Measurements from ENCODE around the gene CDK14.
A peak's percentile ranks its signal among the peaks of the same experiment; 100 is the strongest.
"Not testable (repeated sequence)": the region's sequence is repeated elsewhere in the genome, so short reads cannot be mapped to it uniquely, and the experiment has no call there.

The CDK14 gene

DNA sequence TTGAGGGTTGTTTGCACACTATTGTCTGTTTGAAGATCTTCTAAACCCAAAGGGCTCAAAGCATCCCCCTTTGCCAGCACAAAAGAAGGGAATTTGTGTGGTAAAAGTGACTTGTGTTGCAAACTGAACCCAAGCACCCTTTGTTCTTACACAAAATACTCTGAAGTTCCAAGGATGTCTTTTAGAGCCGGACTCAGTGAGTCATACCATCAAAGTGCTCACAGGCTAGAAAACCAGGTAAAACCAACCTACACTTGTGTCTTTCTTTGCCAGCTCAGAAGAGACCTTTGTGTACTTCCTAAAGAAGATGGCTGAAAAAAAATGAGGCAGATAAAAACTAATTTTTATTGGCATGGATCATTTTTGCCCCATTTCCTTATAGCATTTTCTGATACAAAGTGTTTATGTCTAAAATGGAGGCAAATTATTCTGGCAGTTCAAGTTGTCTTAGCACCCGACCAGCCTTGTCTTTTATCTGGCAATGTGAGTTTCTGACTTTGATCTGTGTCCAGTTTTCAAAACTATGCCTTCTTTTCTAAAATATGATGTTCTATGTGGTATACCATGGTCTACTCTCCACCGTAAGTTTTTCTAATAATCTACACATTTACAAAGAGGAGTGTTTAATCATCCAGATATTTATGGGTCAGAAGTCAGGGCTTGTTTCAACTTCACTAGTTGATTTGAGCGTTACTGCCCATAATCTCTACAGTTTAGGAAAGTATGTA, 539.7 kb downstream of the CDK14 start:
- DNase-seq: no peak

DNA sequence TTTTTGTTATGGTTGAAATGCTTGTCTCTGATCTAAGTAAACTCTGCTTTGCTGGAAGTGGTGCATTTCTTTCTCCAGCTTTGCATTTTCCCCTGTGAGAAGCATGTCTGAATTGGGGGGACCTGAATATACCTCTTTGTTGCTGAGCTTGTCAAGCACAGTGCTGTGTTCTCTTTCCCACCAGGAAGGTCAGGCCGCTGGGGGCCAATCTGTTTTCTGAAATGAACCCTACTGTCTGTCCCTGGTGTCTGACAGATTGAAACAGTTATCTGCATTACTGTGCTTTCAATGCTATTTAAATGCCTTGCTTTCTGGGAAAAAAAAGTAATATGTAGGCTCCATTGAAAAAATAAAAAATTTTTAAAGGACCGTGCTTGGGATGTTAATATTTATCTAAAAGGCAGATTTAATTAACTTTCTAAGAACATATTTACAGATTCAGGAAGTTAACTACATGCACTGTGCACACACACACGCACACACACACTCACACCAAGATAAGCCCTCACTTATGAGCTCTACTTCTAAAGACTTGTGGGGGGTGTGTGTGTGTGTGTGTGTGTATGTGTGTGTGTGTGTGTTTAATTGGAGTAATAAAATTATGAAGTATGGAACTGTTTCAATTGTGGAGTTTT, 541.1 kb downstream of the CDK14 start:
- no peak for DNase-seq

DNA sequence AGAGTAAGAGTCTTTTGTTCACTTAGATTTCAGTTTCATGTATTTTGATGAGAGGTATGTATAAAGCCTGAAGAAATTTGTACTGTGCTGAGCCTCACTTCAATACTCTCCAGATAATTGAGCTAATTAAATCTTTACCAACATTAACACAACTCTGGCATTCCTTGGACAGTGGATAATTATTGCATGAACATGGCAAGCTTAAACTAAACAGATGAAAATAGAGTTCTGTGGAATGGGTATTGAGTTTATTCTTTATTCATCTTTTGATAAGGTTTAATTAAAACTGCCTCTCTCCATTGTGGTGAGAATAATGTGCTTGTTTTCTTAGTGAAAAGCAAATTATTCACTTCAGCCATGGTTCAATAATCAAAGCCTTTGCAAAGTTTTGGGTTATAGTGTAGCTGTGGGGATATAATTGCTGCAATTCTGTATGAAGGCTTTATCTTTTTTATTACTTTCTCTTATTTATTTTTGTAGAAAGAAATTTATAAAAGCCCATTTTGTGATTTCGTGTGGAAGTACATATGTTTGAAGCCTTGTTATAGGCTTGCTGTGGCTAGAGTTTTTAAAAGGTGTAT, 541.8 kb downstream of the CDK14 start:
- DNase-seq: no peak

DNA sequence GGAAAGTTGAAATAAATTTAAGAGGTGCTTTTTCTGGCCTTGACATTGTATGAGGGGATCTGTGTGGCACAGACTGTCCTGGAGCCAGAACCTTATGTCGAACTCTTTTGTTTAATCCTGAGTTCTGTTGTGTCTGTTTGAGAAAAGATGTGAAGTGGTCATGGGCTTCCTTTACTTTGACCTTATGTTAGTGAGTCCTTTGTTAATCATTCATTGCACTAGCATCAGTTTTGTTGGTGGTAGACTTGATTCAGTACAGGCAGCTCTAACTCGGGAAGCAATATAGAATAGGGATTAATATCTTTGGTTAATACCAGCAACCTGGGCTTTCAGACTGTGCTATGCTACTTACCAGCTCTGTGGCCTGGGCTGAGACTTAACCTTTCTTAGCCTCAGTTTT, 544.2 kb downstream of the CDK14 start:
- no peak for DNase-seq

DNA sequence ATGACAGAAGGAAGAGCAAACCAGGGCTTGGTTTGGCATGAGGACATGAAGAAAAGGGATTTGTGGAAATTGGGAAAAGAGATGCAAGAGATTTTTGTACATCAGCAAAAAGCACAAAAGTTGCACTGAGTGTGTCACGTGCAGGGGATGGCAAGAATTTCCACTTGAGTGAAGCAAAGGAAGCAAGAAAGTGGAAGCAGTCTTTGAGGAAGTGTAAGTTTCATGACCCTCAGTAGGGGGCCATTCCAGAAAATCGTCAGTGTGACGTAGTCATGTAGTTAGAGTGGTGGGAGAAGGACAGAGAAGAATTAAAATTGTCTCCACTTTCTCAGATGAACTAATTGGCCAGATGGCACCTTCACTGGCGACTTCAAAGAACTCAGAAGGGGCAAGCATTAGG, 544.9 kb downstream of the CDK14 start:
- DNase-seq: no peak

DNA sequence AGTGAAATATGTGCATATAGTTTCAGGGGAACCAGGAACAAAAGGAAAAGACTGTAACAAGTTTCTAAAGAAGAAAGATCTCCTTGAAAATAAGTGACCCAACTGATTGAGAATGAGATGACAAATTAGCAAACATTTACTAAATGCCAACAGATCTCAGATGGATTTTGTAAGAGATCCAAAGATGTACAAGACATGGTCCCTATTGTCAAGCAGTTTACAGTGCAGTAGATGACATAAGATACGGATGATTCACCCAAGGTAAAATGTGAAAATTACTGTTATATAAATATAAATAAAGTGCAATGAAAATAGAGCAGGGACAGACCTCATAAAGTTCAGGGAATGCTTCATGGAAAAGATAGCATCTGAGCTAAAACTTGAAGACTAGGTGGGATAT, 546.6 kb downstream of the CDK14 start:
- DNase-seq: no peak

DNA sequence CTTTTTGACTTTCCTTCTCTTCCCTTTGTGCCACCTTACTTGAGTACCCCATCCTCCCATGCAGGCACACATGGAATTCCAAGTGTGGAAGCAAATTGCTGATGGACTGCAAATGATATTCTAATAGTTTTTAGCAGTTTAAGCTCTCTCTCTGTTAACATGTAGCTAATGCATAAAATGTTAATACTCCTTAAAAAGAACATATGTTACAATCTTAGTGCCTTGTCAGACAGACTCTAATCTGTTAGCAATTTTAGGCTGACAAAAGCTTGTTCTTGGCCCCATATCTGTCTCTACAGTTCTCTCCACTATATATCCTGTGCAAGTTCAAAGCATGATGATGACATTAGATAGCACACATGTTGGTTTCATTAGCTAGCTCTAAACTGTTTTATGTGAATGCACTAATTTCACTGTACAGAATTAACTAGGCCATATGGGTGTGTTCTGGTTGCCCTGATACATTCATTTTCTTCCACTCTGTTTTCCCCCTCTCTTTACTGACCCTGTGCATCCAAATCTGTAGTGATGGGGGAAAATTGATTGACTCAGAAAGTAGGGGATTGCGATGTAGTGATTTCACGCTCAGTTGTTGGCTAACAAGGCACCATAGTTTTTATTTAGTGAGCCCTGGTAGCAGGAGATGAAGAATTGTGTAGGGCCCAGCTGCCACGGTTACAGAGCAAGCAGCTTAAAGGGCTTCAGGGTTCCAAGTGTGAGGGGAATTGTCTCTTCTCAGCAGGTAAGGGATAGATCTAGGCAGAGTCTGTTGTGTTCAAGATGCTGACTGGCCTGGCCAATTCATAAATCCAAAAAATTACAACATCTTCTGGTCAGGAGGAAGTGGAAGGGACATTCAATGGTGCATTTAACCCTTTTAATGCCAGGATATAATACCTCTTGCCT, 553.5 kb downstream of the CDK14 start:
- DNase-seq: no peak

DNA sequence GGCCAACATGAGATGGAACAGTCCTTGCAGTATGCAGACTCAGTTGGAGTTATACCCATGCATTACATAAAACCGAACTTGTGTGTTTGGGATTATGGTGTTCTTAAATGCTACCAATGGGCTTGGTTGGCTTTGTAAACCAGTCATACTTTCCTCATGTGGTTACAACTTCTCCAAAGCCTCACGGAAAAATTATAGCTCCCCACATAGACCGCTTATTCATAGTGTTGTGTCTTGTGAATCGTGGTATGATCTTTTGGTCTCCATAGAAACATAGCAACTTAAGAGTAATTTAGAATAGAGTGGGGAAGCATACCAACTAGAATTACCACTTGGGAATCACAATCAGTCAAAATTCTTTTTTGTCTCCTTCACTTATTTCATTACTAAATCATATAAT, 555.8 kb downstream of the CDK14 start:
- no peak for DNase-seq

DNA sequence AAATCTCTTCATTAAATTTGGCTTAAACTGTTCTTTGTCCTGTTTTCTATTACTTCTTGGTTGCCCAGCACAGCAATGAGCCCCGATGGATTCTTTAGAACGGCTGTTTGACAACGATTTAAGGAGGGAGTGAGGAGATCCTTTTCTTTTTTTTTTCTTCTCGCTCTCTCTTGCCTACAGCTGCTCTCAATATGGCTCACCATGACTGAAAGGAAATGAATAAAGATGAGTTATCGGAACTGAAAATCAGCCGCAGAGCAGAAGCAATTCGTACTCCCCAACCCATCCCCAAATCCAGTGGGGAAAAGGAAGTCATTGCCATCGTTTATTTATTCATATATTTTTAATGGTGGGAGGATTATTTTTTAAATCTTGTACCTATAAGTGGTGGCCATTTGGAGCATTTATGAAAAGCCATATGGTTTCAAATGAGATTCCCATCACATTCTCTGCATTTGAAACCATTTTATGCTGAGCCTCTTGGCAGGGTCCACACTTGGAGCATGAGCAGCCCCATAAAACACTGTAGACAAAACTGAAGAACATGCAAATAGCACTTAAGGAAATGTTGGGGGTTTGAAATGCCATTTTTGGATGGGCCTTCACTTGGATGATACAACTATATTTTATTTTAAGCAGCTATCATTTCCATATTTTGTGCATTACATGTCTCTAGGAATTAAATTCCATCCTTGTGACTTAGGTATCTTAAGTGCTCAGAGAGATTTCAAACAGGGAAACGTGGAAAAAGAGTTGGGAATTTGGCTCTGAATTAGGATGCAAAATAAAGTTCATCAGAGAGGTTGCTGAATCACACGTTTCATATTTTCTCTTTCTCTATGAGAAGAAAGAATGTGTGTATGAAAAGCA, 560.4 kb downstream of the CDK14 start:
- DNase-seq: no peak

DNA sequence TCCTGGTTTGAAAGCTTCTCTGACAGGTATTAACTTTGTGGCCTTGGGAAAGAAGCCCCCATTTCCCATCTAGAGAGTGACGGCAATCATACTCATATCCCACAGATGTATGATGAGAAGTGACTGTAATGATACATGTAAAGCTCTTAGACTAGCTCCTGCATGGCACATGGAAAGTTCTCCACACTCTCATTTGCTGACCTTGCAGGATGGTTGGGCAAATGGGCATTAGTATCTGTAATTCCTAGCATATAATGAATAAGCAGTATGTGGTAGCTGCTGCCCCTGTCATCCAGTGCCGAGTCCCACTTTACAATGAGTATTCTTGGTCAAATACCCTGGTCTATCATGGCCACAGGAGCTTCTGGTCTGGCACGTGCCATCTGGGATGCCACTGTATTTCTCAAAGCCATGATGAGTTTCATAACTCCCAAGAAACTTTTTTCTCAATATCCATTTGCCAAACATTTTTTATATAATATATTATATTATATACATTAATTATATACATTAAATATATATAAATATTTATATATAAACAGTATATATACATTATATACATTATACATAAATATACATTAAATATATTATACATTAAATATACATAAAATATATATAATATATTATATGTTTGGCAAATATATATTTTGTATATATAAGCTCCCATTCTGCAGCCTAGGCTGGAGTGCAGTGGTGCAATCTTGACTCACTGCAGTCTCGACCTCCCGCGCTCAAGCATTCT, 561.6 kb downstream of the CDK14 start:
- DNase-seq: no peak

DNA sequence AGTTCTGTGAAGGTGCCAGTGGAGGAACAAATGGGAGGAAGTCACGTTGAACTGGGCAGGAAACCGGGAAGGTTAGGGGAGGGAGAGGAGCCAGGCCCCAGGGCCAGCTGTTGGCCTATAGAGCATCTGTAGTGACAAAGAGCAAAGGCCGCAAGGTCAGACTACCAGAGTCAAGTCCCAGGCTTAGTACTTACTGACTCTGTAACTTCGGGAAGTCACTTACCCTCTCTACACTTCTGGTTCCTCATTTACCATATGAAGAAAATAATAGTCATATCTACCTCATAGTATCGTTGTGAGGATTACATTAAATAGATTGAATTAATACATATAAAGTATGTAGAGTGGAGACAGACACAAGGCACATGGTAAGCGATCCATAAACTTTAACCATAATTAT, 566.3 kb downstream of the CDK14 start:
- no peak for DNase-seq

DNA sequence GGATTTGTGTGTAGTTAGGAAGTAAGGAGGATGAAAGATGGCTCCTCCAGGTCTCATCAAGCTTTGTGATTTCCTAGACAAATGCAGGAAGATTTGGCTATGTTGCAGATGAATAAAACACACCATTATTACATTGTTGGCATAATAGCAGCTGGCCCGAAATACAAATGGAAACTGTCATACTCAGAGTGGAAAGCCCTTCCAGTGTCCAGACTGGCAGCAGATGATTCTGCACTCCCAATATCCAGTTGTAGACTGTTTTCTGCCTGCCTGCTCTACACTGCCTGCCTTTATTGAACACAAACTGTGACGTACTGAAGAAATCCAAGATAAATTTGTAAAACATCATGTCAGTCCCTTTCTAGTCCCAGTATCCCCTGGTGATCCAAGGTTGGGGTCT, 568.4 kb downstream of the CDK14 start:
- no peak for DNase-seq

DNA sequence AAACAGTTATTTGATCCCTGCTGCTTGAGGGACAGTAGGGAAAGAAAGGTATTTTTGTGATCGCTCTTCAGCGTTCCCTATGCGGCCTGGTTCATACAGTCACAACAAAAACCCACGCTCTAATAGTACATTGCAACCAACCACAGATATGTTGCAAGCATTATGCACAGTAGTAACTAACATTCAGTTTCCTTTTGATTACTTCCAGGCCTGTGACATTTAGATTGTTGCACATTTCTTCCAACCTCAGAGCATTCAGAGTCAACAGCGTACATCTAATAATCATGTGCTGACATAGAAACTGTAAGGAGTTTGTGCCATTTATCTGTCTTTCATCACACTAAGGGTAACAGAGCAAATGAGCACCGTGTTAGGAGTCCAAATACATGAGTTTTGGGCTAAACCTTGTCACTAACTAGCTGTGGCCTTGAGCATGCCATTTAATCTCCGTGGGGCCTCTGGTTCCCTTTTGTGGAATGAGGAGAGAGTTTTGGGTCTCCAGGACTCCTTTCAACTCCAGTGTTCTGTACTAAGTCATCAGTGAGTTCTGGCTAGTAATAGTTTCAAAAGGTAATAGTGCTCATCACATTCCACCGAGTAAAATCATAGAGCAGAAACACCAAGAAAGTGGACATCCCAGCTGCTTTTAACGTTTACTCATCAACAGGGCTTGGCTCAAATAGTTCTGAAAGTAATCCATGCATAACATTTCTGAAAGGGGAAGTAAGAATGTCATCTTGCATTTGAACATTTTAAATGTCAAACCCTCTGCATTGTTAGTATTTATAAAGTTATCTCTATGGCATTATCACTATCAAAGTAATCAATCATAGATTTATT, 569.1 kb downstream of the CDK14 start:
- DNase-seq: peak; percentile 70

DNA sequence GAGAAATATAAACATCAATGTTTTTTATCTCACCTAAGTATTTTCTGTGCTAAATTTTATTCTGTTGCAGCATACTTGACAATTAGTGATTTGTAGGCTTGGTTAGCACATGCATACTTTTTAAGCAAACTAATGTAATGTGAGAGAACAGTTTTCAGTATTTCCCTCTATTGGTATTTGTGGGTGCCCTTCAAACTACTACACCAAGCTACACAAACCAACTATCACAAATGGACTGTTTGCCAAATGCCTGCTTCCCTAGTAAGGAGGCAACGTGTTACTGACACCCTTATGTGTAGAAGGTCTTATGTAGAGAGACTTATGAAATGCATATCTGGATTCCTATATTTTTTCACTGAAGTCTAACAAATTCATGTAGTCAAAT, 569.7 kb downstream of the CDK14 start:
- DNase-seq: no peak

DNA sequence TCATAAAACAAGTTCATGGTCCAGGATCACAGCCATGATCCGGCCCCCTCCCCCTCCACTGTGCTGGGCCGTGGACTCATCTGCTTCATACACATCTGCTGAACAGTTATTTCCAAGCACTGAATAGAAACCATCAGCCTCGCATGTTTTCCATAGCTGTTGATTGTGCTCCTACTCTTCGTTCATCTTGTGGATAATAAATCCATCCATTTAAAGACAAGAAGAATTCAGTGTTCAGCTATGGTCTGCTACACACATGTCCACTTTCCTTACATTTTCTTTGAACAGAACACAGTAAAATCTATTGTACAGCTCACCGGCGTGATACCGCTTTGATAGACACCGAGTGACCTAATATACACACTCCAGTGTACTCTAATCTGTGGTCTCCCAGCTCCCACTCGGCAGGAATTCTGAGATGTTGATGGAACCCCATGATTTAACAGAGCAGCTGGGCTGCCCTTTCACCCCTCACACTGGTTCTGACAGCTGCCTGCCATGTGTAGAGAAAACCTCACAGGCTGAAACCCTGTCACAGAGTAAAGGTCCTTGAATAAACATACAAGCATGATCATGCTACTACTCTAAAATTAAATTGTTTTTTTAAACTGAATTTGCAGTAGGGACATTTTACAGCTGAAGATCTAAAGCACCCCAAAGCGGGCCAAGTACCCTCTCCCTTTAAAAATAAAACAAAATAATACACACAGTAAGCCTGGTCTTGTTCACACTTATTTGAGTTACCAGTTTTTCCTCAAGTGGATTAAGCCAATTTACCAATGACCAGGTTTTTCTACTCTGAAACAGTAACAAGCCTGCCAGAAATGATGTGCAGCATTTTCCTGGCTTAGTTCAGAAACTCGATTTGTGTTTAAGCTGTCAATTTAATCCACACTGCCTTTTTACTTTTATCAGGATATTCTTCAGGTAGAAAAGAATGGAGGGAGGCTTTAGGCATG, 573.0 kb downstream of the CDK14 start:
- no peak for DNase-seq

DNA sequence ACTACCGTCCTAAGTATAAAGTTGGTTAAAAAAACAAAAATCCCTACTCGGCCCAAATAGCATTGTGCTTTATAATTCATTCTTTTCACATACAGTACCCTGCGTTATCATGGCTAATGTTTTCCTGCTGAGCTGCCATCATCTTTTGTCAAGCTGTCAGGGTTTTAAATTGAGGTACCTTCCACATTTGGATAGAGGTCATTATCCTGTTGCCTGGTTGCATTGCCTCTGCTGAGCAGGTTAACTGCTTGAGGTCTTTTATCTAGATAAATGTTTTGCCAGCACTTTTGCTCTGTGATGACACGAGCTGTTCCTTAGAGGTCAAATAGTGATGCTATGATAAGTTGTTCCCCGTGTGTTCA, 573.7 kb downstream of the CDK14 start:
- DNase-seq: no peak

DNA sequence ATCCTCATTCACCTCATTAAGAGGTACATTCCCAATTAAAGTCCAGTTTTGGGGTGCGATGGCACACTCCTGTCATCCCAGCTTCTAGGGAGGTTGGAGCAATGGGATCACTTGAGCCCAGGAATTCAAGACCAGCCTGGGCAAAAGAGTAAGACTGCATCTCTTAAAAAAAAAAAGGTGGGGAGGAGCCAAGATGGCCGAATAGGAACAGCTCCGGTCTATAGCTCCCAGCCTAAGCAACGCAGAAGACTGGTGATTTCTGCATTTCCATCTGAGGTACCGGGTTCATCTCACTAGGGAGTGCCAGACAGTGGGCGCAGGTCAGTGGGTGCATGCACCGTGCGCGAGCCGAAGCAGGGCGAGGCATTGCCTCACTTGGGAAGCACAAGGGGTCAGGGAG, 577.1 kb downstream of the CDK14 start:
- DNase-seq: not testable (repeated sequence)

DNA sequence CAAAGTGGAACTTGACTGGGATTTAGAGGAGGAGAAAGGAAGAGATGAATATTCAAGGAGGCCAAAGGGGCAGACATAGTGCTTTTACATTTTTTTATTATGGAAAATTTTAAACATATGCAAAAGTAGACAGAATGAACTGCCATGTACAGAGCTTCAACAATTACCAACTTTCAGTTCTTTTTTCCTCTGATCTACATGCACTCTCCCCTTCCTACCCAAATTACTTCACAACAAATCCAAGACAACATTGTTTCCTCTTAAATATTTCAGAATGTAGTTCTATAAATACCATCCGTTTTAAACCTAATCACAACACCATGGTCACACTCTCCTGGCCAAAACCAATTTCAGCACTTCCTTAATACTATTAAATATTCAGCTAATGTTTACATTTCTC, 584.6 kb downstream of the CDK14 start:
- no peak for DNase-seq

DNA sequence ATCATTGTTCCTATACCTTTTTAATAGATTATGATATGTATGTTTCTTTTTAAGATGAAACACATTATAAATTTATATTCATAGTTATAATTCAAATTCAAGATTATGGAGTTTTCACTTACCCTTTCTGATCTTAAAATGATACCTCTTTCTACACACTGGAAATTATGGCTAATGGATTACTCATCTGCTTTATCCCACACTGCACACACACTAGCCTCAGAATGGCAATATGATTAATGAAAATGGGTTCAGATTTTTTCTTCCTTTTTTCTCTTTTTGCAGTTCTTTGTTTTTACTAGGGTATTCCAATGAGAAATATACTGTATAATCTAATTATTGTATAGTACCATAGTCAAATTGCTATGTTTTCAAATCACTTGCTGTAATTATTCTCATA, 585.8 kb downstream of the CDK14 start:
- no peak for DNase-seq

Data from NCI-H226 (cell line).